ENCODE measurements around the gene PRLH. TPM values are rescaled to one million over a fixed set of nuclear protein-coding genes. Genes with fewer than 3 reads are reported as not detected.
"Not testable (repeated sequence)": the region's sequence is repeated elsewhere in the genome, so short reads cannot be mapped to it uniquely, and the experiment has no call there.

PRLH gene
- total RNA-seq, 1 donor from 2014 or later = not detected

GRCh38 chr2:237592425-237592980, 26.1 kb downstream of the PRLH start:
- H3K4me1 ChIP-seq = peaks cover 15 to 38% of the 10 kb centered on the region in 2 donors
- intact Hi-C loops (cut with DNase I) = loop anchor here (5.0 kb wide), 1 partner anchor 40 kb away; no protein-coding TSS in a partner anchor

GRCh38 chr2:237593036-237593435, 26.7 kb downstream of the PRLH start:
- no peaks in the 10 kb centered on the region for H3K27me3 ChIP-seq
- no peaks in the 10 kb centered on the region for H3K9me3 ChIP-seq
- TF ChIP-seq, protein P1, sequence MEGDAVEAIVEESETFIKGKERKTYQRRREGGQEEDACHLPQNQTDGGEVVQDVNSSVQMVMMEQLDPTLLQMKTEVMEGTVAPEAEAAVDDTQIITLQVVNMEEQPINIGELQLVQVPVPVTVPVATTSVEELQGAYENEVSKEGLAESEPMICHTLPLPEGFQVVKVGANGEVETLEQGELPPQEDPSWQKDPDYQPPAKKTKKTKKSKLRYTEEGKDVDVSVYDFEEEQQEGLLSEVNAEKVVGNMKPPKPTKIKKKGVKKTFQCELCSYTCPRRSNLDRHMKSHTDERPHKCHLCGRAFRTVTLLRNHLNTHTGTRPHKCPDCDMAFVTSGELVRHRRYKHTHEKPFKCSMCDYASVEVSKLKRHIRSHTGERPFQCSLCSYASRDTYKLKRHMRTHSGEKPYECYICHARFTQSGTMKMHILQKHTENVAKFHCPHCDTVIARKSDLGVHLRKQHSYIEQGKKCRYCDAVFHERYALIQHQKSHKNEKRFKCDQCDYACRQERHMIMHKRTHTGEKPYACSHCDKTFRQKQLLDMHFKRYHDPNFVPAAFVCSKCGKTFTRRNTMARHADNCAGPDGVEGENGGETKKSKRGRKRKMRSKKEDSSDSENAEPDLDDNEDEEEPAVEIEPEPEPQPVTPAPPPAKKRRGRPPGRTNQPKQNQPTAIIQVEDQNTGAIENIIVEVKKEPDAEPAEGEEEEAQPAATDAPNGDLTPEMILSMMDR (IDR thresholded peaks at IDR 0.05) = no peak
- no peak overlapping the region for H3K4me3 ChIP-seq
- intact Hi-C loops (cut with DNase I) = loop anchor here (5.0 kb wide), 1 partner anchor 39 kb away; no protein-coding TSS in a partner anchor
- H3K36me3 ChIP-seq = no peaks in the 10 kb centered on the region
- H3K27ac ChIP-seq = peak overlapping the region; percentile 79 to 90
- peaks cover 15 to 38% of the 10 kb centered on the region in 2 donors for H3K4me1 ChIP-seq
- DNase-seq (ENCODE audit: low spot score in 2 of 2) = no peak

More at GRCh38 chr2:237592425-237592980, 26.1 kb downstream of the PRLH start:
- H3K9me3 ChIP-seq = no peaks in the 10 kb centered on the region
- no peak overlapping the region for H3K4me3 ChIP-seq
- no peaks in the 10 kb centered on the region for H3K27me3 ChIP-seq
- no peaks in the 10 kb centered on the region for H3K36me3 ChIP-seq
- H3K27ac ChIP-seq = peak overlapping the region; percentile 79 to 90
- TF ChIP-seq, protein P1 (IDR thresholded peaks at IDR 0.05) = no peak
- DNase-seq (ENCODE audit: low spot score in 2 of 2) = no peak

GRCh38 chr2:237593596-237594320, 27.4 kb downstream of the PRLH start:
- Histone ChIP-seq H3K27me3 (no peaks in the 10 kb centered on the region), H3K36me3 (no peaks in the 10 kb centered on the region), H3K27ac (peak overlapping the region; percentile 79 to 90), H3K4me1 (peaks cover 15 to 43% of the 10 kb centered on the region in 2 donors), H3K4me3 (no peak overlapping the region), H3K9me3 (no peaks in the 10 kb centered on the region)
- TF ChIP-seq, protein P1 (IDR thresholded peaks at IDR 0.05) = no peak
- intact Hi-C loops (cut with DNase I) = loop anchor here (5.0 kb wide), 1 partner anchor 39 kb away; no protein-coding TSS in a partner anchor
- DNase-seq (ENCODE audit: low spot score in 2 of 2) = no peak

- intact Hi-C loops (cut with DNase I) = loop anchor here (5.0 kb wide), 1 partner anchor 38 kb away; no protein-coding TSS in a partner anchor
- DNase-seq (ENCODE audit: low spot score in 2 of 2) = no peak
These were observed 28.1 kb downstream of the PRLH start for GRCh38 chr2:237594514-237594871.

GRCh38 chr2:237595829-237596519, 29.6 kb downstream of the PRLH start:
- H3K27me3 ChIP-seq; DNase-seq (ENCODE audit: low spot score in 2 of 2); H3K4me3 ChIP-seq; H3K36me3 ChIP-seq; H3K9me3 ChIP-seq: not testable (repeated sequence)
- Histone ChIP-seq H3K27ac (peak overlapping the region; percentile 90), H3K4me1 (peaks cover 20 to 52% of the 10 kb centered on the region in 2 donors)
- intact Hi-C loops (cut with DNase I) = loop anchor here (5.0 kb wide), 1 partner anchor 81 kb away; no protein-coding TSS in a partner anchor

More at GRCh38 chr2:237594514-237594871, 28.1 kb downstream of the PRLH start:
- H3K4me1 ChIP-seq = peaks cover 18 to 47% of the 10 kb centered on the region in 2 donors
- H3K36me3 ChIP-seq = no peaks in the 10 kb centered on the region
- no peak overlapping the region for H3K4me3 ChIP-seq
- TF ChIP-seq, protein P1 (IDR thresholded peaks at IDR 0.05) = no peak
- H3K27me3 ChIP-seq = no peaks in the 10 kb centered on the region
- peak overlapping the region; percentile 79 to 90 for H3K27ac ChIP-seq
- H3K9me3 ChIP-seq = no peaks in the 10 kb centered on the region

Measured in ascending aorta (tissue), 2 donors.